Sciatic nerve (tissue), 2 donors: Measurements from ENCODE around the gene TNNI3K. TPM values are rescaled to one million over a fixed set of nuclear protein-coding genes. Genes with fewer than 3 reads are reported as not detected.

Source experiments
- ATAC-seq: fragments of 200-7000 bp; cut with Tn5 transposase; one replicate; pipeline ENCODE4 v1.9.1; 2020; ENCODE audit warnings: mild to moderate bottlenecking, moderate library complexity
- DNase-seq: peaks from one replicate; pipeline ENCODE4 v3.0.0-alpha.2; 2020; ENCODE audit warnings: low spot score
- intact Hi-C: fragments of 100-400 bp; cut with DNase I; formaldehyde crosslinking; loops from one replicate; pipeline ENCODE4 v1.14.2; 2022
- total RNA-seq: library from RNA; stranded (reverse); fragmentation: NEBNext Ultra II Directional; extraction: Animal tissue kit (Norgen Biotek cat#: 25700); gene quantifications from one replicate; pipeline ENCODE4 v1.2.1, GENCODE V29; 2021
- donor health status: DM: no; HTN: no; CAD: no.
- donor health status: DM: no; HTN: no; CAD: no.

TNNI3K gene
- total RNA-seq, 1 donor from 2014 or later: 9.6 TPM

- DNase-seq (no peak), ATAC-seq (no peak)
- intact Hi-C loops: no loop called here
These were observed 351.2 kb downstream of the TNNI3K start for GRCh38 chr1:74586253-74586897.

- ATAC-seq: no peak
- no peak for DNase-seq
- intact Hi-C loops: no loop called here
These were observed 352.7 kb downstream of the TNNI3K start for GRCh38 chr1:74587888-74588287.

- DNase-seq (no peak), ATAC-seq (no peak)
- intact Hi-C loops: no loop called here
These were observed 355.1 kb downstream of the TNNI3K start for GRCh38 chr1:74590288-74590687.

GRCh38 chr1:74591949-74592348 lies 356.8 kb downstream of the TNNI3K start:
- ATAC-seq: no peak
- DNase-seq: no peak
- intact Hi-C loops: no loop called here

GRCh38 chr1:74592580-74593355 lies 357.6 kb downstream of the TNNI3K start:
- intact Hi-C loops: no loop called here
- no peak for ATAC-seq
- no peak for DNase-seq

Other genes starting within 250 kb of the TNNI3K start
- gene LRRIQ3, start 37.2 kb upstream of the TNNI3K start, total RNA-seq: 0.49 TPM
- 23.1 TPM for gene FPGT, start 37.1 kb upstream of the TNNI3K start, total RNA-seq